DND-41 (cell line): ENCODE measurements around the gene TRIM3.
A peak's percentile ranks its signal among the peaks of the same experiment; 100 is the strongest.

ENCODE experiments used
- ATAC-seq: fragments of 200-7000 bp; cut with Tn5 transposase; 3 replicates; pipeline ENCODE4 v1.9.1; 2021; ENCODE audit warnings: low read depth; ENCODE audit not compliant: insufficient read depth
- DNase-seq: peaks from one replicate; pipeline ENCODE4 v3.0.0-alpha.2; 2020
- H2AFZ ChIP-seq: 2 replicates; pipeline ENCODE4 v1.6.0; 2012; ENCODE audit warnings: low read depth, low read length
- H3K27ac ChIP-seq: 2 replicates; pipeline ENCODE4 v1.5.1; 2012; ENCODE audit warnings: low read length, inconsistent platforms
- H3K27me3 ChIP-seq: fragments of 200-600 bp; sonication (generic); 2 replicates; pipeline ENCODE4 v1.6.0; 2012; ENCODE audit warnings: low read length, mild to moderate bottlenecking, inconsistent platforms; ENCODE audit not compliant: insufficient read depth, poor library complexity
- H3K36me3 ChIP-seq: 2 replicates; pipeline ENCODE4 v1.5.1; 2012; ENCODE audit warnings: low read length, inconsistent platforms; ENCODE audit not compliant: insufficient read depth
- H3K4me1 ChIP-seq: 2 replicates; pipeline ENCODE4 v1.5.1; 2012; ENCODE audit warnings: mild to moderate bottlenecking, low read length; ENCODE audit not compliant: insufficient read depth
- H3K4me2 ChIP-seq: 2 replicates; pipeline ENCODE4 v1.6.0; 2012; ENCODE audit warnings: mild to moderate bottlenecking, moderate library complexity, low read length, inconsistent platforms; ENCODE audit not compliant: insufficient read depth
- H3K4me3 ChIP-seq, 2 experiments: fragments of 200-600 bp in 1 of 2; shearing (Covaris generic) in 1 of 2; 2 replicates each; pipeline ENCODE4 v1.5.1; 2012 to 2016; ENCODE audit warnings: inconsistent platforms in 2 of 2, low read length in 2 of 2, mild to moderate bottlenecking in 2 of 2, low read depth in 1 of 2, moderate library complexity in 1 of 2
- H3K79me2 ChIP-seq: 2 replicates; pipeline ENCODE4 v1.6.0; 2012; ENCODE audit warnings: low read length, inconsistent platforms; ENCODE audit not compliant: insufficient read depth
- H3K9ac ChIP-seq: 2 replicates; pipeline ENCODE4 v1.6.0; 2012; ENCODE audit warnings: low read depth, mild to moderate bottlenecking, inconsistent platforms, low read length, moderate library complexity
- H3K9me3 ChIP-seq: 2 replicates; pipeline ENCODE4 v1.5.1; 2012; ENCODE audit warnings: low read length, moderate library complexity, mild to moderate bottlenecking, inconsistent platforms; ENCODE audit not compliant: insufficient read depth, severe bottlenecking
- H4K20me1 ChIP-seq: 2 replicates; pipeline ENCODE4 v1.6.0; 2012; ENCODE audit warnings: low read length; ENCODE audit not compliant: insufficient read depth
- CTCF ChIP-seq: IDR thresholded peaks from 2 replicates; pipeline ENCODE4 v1.5.1; 2012; ENCODE audit warnings: borderline replicate concordance, low read length, moderate library complexity, mild to moderate bottlenecking; ENCODE audit not compliant: poor library complexity, severe bottlenecking; ENCODE audit errors: extremely low read depth
- EZH2 ChIP-seq: IDR thresholded peaks from 3 replicates; pipeline ENCODE4 v1.6.1; 2012; ENCODE audit warnings: borderline replicate concordance, low read depth, mild to moderate bottlenecking, moderate library complexity, low read length, inconsistent platforms; ENCODE audit not compliant: severe bottlenecking

TRIM3 gene

GRCh38 chr11:6400431-6401345, 73.1 kb downstream of the TRIM3 start:
- no peaks in the 10 kb centered on the region for H3K9me3 ChIP-seq
- TF ChIP-seq EZH2, result no peak
- TF ChIP-seq CTCF, result no peak
- H3K4me3 ChIP-seq, result no peak overlapping the region
- H3K4me1 ChIP-seq, result peaks cover 46% of the 10 kb centered on the region
- peak overlapping the region; percentile 89; the same call in 1 of the 2 replicates for H3K27ac ChIP-seq
- H3K36me3 ChIP-seq, result no peaks in the 10 kb centered on the region
- H3K4me2 ChIP-seq, result no peak overlapping the region
- no peak overlapping the region for H3K9ac ChIP-seq
- no peak overlapping the region for H2AFZ ChIP-seq
- peaks cover 13% of the 10 kb centered on the region; the same call in 1 of the 2 replicates for H4K20me1 ChIP-seq
- DNase-seq (no peak), ATAC-seq (no peak)
- no peaks in the 10 kb centered on the region for H3K79me2 ChIP-seq
- no peaks in the 10 kb centered on the region for H3K27me3 ChIP-seq
